BJ (cell line): Measurements from ENCODE around the gene EDRF1. TPM values are rescaled to one million over a fixed set of nuclear protein-coding genes. Genes with fewer than 3 reads are reported as not detected.

ENCODE experiments used
- CTCF ChIA-PET: fragments of 350-600 bp; formaldehyde crosslinking; extraction: SDS; loops from one replicate; lab custom pipeline; 2021; ENCODE audit warnings: antibody characterized with exemption, inconsistent platforms; lab: Yijun Ruan, JAX
- POLR2A ChIA-PET: fragments of 300-600 bp; sonication (Branson Sonifier 250); formaldehyde crosslinking; extraction: SDS; loops from one replicate; lab custom pipeline; 2021; ENCODE audit warnings: antibody characterized with exemption; lab: Charles Lee
- DNase-seq: peaks from one replicate; pipeline ENCODE4 v3.0.0-alpha.2; 2011; ENCODE audit warnings: low read depth
- H3K27me3 ChIP-seq: 2 replicates; pipeline ENCODE4 v1.6.0; 2011; ENCODE audit warnings: low read length; ENCODE audit not compliant: control insufficient read depth, insufficient read depth
- H3K36me3 ChIP-seq: 2 replicates; pipeline ENCODE4 v1.5.1; 2011; ENCODE audit warnings: low read length; ENCODE audit not compliant: control insufficient read depth, insufficient read depth
- H3K4me3 ChIP-seq: 2 replicates; pipeline ENCODE4 v1.5.1; 2011; ENCODE audit warnings: low read depth, mild to moderate bottlenecking, control low read depth, low read length
- polyA plus RNA-seq: library from polyadenylated mRNA; depleted of rRNA; stranded (reverse); fragments of >200 nt; gene quantifications from 2 replicates; pipeline ENCODE4 v1.2.3, GENCODE V29; 2011
- TF ChIP-seq, protein P1 (sequence below): IDR thresholded peaks from 2 replicates; pipeline ENCODE4 v1.5.1; 2011; ENCODE audit warnings: low read depth, mild to moderate bottlenecking, control low read depth, inconsistent platforms, low read length, moderate library complexity; ENCODE audit not compliant: insufficient read depth

Gene EDRF1
- polyA plus RNA-seq, 1 experiment = 15.7 TPM

DNA sequence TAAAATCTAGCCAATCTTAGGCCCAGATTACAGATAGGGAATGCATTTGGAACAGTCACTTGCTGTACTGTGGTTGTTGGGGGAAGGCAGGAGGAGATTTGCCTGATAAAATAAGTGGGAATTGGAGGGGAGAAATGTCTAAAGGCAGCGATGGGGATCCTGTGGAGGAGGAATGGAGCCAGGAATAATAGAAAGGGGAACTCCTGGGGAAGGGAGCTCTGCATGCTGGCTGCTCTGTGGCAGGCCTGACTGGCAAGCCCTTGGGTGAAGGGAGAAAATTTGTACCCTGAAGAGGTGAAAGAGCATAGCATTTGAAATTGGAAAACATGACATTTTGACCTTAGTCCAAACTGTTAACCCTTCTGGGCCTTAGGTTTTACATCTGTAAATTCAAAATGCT, 42.5 kb downstream of the EDRF1 start:
- Histone ChIP-seq H3K27me3 (no peaks in the 10 kb centered on the region), H3K4me3 (no peak overlapping the region), H3K36me3 (peaks cover 10% of the 10 kb centered on the region)
- no peak for DNase-seq
- CTCF ChIA-PET = no interaction called here
- POLR2A ChIA-PET = no interaction called here
- TF ChIP-seq, protein P1, sequence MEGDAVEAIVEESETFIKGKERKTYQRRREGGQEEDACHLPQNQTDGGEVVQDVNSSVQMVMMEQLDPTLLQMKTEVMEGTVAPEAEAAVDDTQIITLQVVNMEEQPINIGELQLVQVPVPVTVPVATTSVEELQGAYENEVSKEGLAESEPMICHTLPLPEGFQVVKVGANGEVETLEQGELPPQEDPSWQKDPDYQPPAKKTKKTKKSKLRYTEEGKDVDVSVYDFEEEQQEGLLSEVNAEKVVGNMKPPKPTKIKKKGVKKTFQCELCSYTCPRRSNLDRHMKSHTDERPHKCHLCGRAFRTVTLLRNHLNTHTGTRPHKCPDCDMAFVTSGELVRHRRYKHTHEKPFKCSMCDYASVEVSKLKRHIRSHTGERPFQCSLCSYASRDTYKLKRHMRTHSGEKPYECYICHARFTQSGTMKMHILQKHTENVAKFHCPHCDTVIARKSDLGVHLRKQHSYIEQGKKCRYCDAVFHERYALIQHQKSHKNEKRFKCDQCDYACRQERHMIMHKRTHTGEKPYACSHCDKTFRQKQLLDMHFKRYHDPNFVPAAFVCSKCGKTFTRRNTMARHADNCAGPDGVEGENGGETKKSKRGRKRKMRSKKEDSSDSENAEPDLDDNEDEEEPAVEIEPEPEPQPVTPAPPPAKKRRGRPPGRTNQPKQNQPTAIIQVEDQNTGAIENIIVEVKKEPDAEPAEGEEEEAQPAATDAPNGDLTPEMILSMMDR = no peak

DNA sequence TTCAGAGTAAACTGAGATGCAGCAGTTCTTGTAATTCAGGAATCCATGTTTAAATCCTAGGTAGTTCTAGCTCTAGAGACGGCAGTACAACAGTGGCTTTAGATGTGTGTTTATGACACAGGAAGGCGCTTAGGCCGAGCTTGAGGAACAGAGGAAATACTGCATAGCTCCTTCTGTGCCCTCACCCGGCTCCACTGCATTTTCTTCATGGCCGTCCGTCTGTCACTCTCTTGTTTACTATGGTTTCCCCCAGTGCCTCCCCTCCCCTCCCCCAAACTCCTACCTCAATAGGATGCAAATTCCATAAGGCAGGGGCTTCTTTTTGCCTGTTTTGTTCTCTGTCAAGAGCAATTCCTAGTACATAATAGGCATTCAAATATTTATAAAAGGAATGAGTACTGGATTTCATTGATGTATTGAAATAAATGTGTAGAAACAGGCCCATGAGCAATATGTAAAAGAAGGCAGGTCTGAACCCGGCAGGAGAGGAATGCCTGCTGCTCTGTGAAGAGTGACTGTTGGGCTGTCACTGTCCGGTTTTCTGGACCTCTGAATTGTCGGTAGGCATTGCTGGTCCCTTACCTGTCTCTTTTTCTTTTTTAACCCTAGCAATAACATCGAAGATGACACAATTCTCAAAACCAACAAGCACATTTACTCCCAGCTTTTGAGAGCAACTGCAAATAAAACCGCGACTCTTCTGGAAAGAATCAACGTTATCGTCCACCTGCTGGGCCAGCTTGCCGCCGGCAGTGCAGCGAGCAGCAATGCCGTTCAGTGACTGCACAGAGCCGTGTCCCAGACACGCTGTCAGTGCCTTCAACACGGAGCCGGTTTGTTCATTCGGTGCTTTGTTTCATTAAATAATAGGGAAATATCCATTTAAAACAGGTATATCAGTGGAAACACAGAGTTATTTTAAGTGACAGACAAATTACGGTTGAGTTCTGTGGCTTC, 43.5 kb downstream of the EDRF1 start:
- POLR2A ChIA-PET = no interaction called here
- CTCF ChIA-PET = no interaction called here
- Histone ChIP-seq H3K27me3 (no peaks in the 10 kb centered on the region), H3K36me3 (peaks cover 10% of the 10 kb centered on the region), H3K4me3 (no peak overlapping the region)
- no peak for DNase-seq
- TF ChIP-seq, protein P1 = no peak

DNA sequence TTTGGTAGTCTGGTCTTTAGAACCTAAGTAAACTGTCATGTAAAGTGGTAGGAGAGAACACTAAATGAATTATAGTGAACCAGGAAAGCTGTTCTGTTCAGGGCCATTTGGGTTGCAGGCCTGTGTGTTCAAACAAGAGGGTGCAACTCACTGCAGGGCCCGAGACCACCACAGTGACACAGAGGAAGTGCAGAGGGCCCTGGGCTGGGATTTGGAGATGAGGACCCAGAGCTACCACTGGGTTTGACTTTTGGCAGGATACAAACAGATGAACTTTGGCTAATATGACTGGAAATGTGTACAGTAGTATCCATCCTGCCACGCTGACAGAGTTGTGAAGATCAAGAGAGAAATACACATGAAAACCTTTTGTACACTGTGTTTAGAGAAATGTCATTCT, 46.3 kb downstream of the EDRF1 start:
- TF ChIP-seq, protein P1 = no peak
- H3K4me3 ChIP-seq = no peak overlapping the region
- H3K27me3 ChIP-seq = no peaks in the 10 kb centered on the region
- CTCF ChIA-PET = interaction anchor here (0.6 to 1.2 kb wide), 2 partner anchors 18 to 1082 kb away, joined by 3 to 5 read pairs; no protein-coding TSS in a partner anchor
- H3K36me3 ChIP-seq = peaks cover 4% of the 10 kb centered on the region
- POLR2A ChIA-PET = no interaction called here
- DNase-seq = no peak

DNA sequence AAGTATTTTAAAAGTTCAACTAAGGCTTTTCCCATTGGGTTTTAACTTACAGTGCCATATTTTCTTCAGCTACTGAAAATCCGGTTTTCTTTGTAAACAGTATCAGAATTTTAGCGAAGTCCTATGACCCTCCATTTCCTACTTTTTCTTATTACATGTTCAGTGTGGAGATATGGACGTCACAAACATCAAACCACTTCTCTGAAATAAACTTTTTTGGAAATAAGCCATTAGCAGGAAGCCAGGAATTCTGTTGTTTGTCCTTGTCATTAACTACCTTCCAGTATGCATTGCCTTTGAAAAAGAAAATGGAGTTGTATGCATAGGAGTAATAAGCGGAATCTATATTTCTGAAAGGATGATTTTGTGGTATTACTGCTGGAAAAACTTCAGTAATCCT, 47.0 kb downstream of the EDRF1 start:
- H3K27me3 ChIP-seq = no peaks in the 10 kb centered on the region
- POLR2A ChIA-PET = no interaction called here
- CTCF ChIA-PET = interaction anchor here (0.6 kb wide), 1 partner anchor 1081 kb away, joined by 5 read pairs; no protein-coding TSS in a partner anchor
- TF ChIP-seq, protein P1 = no peak
- H3K4me3 ChIP-seq = no peak overlapping the region
- DNase-seq = no peak
- H3K36me3 ChIP-seq = peaks cover 4% of the 10 kb centered on the region

DNA sequence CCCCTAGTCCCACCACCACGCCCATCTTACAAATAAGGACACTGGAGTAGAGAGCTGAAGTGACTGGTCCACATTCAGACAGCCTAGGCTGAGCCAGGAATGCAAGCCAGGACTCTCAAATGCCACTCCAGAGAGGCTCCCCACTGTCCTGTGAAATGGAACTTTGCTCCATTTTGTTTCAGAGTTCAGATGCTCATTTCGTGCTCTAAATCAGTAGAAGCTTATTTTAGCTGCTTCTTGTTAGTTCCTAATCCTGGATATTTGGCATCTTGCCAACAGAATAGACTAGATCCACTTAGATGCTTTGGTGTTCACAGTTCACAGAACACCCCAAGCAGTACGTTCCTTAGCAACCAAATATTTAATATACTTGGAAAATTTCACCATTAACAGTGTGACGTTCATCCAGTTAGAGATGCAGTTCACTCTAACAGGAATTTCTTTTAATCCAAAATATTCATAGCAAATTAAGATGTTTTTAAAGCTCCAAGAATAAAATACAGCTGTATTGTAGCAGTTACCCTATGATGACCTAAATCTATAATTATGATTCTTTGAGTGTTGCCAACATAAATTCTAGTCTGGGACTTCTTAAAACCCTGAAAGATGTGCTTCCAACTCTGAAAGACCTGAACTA, 48.8 kb downstream of the EDRF1 start:
- Histone ChIP-seq H3K4me3 (no peak overlapping the region), H3K27me3 (no peaks in the 10 kb centered on the region), H3K36me3 (peaks cover 1% of the 10 kb centered on the region; the same call in 1 of the 2 replicates)
- TF ChIP-seq, protein P1 = no peak
- ChIA-PET CTCF (interaction anchor here (0.6 kb wide), 1 partner anchor 95 kb away, joined by 4 read pairs; no protein-coding TSS in a partner anchor), POLR2A (no interaction called here)
- no peak for DNase-seq
